ENCODE data around the gene SVIL. TPM values are rescaled to one million over a fixed set of nuclear protein-coding genes. Genes with fewer than 3 reads are reported as not detected.

SVIL gene
- total RNA-seq, 1 experiment from 2014 or later: 15.3 TPM

DNA sequence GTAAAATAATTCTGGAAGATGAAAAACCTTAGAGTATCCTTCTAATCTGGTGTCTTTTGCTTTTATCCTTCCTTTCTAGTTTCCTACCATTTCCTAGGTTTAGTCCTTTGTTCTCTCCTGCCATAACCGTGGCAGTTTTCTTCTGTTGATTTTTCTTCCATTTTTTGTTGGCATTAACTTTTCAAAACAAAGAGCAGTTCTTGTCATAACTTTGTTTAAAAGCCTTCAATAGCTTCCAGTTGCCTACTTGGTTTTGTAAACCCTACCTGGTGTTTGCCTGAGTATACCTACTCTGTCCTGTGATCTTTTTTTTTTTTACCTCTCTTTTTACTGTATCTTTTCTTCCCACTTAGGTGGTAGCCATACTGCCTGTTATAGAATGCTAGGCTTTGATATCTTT lies 220.3 kb downstream of the SVIL start:
- no peak overlapping the region for H3K9ac ChIP-seq (ENCODE audit: extremely low read depth, insufficient read length, low read length)
- H3K27ac ChIP-seq (ENCODE audit: insufficient read length, low read depth, low read length): no peak overlapping the region
- H2BK12ac ChIP-seq (ENCODE audit: insufficient read length, low read depth, low read length): no peak overlapping the region
- no peak overlapping the region for H2BK5ac ChIP-seq (ENCODE audit: insufficient read length, low read length)
- H2AK5ac ChIP-seq (ENCODE audit: insufficient read length, low read length): no peak overlapping the region
- H3K4me1 ChIP-seq (ENCODE audit: insufficient read depth, low read length): no peaks in the 10 kb centered on the region
- H2BK20ac ChIP-seq (ENCODE audit: low read depth, low read length, poor library complexity, severe bottlenecking): no peak overlapping the region
- no peak overlapping the region for H2BK120ac ChIP-seq (ENCODE audit: low read depth, low read length, poor library complexity, severe bottlenecking)
- Mint-ChIP-seq H3K4me3 (no peak overlapping the region), H3K4me1 (no peaks in the 10 kb centered on the region), H3K9me3 (peaks cover 6 to 8% of the 10 kb centered on the region in 2 experiments), H3K27ac (no peak overlapping the region; a peak in 1 of 7 replicates), H3K27me3 (ENCODE audit: low read depth) (no peaks in the 10 kb centered on the region), H3K36me3 (ENCODE audit: insufficient read depth in 1 of 3, low read depth in 3 of 3) (peaks cover 0 to 6% (median 5%) of the 10 kb centered on the region in 3 experiments; a peak in 4 of 7 replicates)
- H4K5ac ChIP-seq (ENCODE audit: insufficient read length, low read depth, low read length): no peak overlapping the region
- no peak for DNase-seq
- H3K23ac ChIP-seq (ENCODE audit: insufficient read length, low read depth, low read length): no peak overlapping the region
- H3K18ac ChIP-seq (ENCODE audit: insufficient read length, low read depth, low read length): no peak overlapping the region
- no CpG with 5 or more reads among the region's 1 CpG for WGBS (ENCODE audit: extremely low coverage, insufficient read length, low lambda C conversion rate)
- no peaks in the 10 kb centered on the region for H3K79me2 ChIP-seq (ENCODE audit: insufficient read depth, low read length)
- no peak overlapping the region for H4K8ac ChIP-seq (replicated peaks; ENCODE audit: insufficient read length, low read depth, low read length)
- H4K91ac ChIP-seq (ENCODE audit: insufficient read length, low read depth, low read length): no peak overlapping the region
- no peak overlapping the region for H3K4ac ChIP-seq (ENCODE audit: low read depth, low read length)
- no peak overlapping the region for H3K14ac ChIP-seq (ENCODE audit: insufficient read depth, low read length)
- no peak overlapping the region for H3T11ph ChIP-seq (ENCODE audit: low read length)
- H3K4me2 ChIP-seq (ENCODE audit: insufficient read depth, insufficient read length, low read length): no peak overlapping the region
- H2BK15ac ChIP-seq (ENCODE audit: low read depth, low read length): no peak overlapping the region
- H2AFZ ChIP-seq (ENCODE audit: low read length): no peak overlapping the region
- H4K20me1 ChIP-seq (ENCODE audit: control insufficient read depth, insufficient read depth, insufficient read length): no peaks in the 10 kb centered on the region
- H3K79me1 ChIP-seq (ENCODE audit: insufficient read depth, low read depth, low read length, poor library complexity, severe bottlenecking): no peaks in the 10 kb centered on the region
- no peaks in the 10 kb centered on the region for H3K27me3 ChIP-seq (ENCODE audit: insufficient read depth, low read length)
- TF ChIP-seq, protein P1, sequence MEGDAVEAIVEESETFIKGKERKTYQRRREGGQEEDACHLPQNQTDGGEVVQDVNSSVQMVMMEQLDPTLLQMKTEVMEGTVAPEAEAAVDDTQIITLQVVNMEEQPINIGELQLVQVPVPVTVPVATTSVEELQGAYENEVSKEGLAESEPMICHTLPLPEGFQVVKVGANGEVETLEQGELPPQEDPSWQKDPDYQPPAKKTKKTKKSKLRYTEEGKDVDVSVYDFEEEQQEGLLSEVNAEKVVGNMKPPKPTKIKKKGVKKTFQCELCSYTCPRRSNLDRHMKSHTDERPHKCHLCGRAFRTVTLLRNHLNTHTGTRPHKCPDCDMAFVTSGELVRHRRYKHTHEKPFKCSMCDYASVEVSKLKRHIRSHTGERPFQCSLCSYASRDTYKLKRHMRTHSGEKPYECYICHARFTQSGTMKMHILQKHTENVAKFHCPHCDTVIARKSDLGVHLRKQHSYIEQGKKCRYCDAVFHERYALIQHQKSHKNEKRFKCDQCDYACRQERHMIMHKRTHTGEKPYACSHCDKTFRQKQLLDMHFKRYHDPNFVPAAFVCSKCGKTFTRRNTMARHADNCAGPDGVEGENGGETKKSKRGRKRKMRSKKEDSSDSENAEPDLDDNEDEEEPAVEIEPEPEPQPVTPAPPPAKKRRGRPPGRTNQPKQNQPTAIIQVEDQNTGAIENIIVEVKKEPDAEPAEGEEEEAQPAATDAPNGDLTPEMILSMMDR (conservative IDR thresholded peaks at IDR 0.05): no peak
- no peak overlapping the region for H3K56ac ChIP-seq (ENCODE audit: insufficient read length, low read depth, low read length)
- no peaks in the 10 kb centered on the region for H3K23me2 ChIP-seq (ENCODE audit: insufficient read length, low read depth, low read length, poor library complexity, severe bottlenecking)
- H3K9me3 ChIP-seq (ENCODE audit: control insufficient read depth, low read depth, low read length): no peaks in the 10 kb centered on the region
